ENCODE results near the gene ACAP2.

The ACAP2 gene

GRCh38 chr3:195453236-195453635, 10.4 kb upstream of the ACAP2 start:
- ATAC-seq (replicated peaks), result no peak

GRCh38 chr3:195451373-195452015, 8.7 kb upstream of the ACAP2 start:
- Mint-ChIP-seq H3K4me3 (no peak overlapping the region), H3K36me3 (ENCODE audit: insufficient read depth) (peaks cover 2% of the 10 kb centered on the region), H3K9me3 (no peaks in the 10 kb centered on the region), H3K4me1 (ENCODE audit: low read depth in 2 of 2) (no peaks in the 10 kb centered on the region), H3K27me3 (no peaks in the 10 kb centered on the region), H3K27ac (peak overlapping the region in 1 of 2 donors; percentile 78)
- DNase-seq, result no peak
- no peak for ATAC-seq (replicated peaks)

More at GRCh38 chr3:195453236-195453635, 10.4 kb upstream of the ACAP2 start:
- Mint-ChIP-seq H3K4me3 (no peak overlapping the region), H3K36me3 (ENCODE audit: insufficient read depth) (peaks cover 2% of the 10 kb centered on the region), H3K27ac (no peak overlapping the region), H3K4me1 (ENCODE audit: low read depth in 2 of 2) (peaks cover 2% of the 10 kb centered on the region in 2 donors), H3K27me3 (no peaks in the 10 kb centered on the region), H3K9me3 (no peaks in the 10 kb centered on the region)
- no peak for DNase-seq

GRCh38 chr3:195450731-195451229, 8.0 kb upstream of the ACAP2 start:
- H3K4me3 Mint-ChIP-seq, result no peak overlapping the region
- no peak for DNase-seq
- no peak for ATAC-seq (replicated peaks)
- H3K36me3 Mint-ChIP-seq (ENCODE audit: insufficient read depth), result peaks cover 2% of the 10 kb centered on the region
- H3K4me1 Mint-ChIP-seq (ENCODE audit: low read depth in 2 of 2), result peaks cover 0 to 5% of the 10 kb centered on the region in 2 donors
- peak overlapping the region in 1 of 2 donors; percentile 78 for H3K27ac Mint-ChIP-seq
- no peaks in the 10 kb centered on the region for H3K9me3 Mint-ChIP-seq
- no peaks in the 10 kb centered on the region for H3K27me3 Mint-ChIP-seq

- H3K36me3 Mint-ChIP-seq (ENCODE audit: insufficient read depth), result peaks cover 4% of the 10 kb centered on the region
- H3K9me3 Mint-ChIP-seq, result no peaks in the 10 kb centered on the region
- H3K27me3 Mint-ChIP-seq, result no peaks in the 10 kb centered on the region
- DNase-seq (no peak), ATAC-seq (replicated peaks) (no peak)
- H3K27ac Mint-ChIP-seq, result no peak overlapping the region
- H3K4me3 Mint-ChIP-seq, result no peak overlapping the region
- peaks cover 8 to 17% of the 10 kb centered on the region in 2 donors for H3K4me1 Mint-ChIP-seq (ENCODE audit: low read depth in 2 of 2)
Observed at GRCh38 chr3:195448205-195448875, 5.5 kb upstream of the ACAP2 start.

GRCh38 chr3:195447201-195447600, 4.4 kb upstream of the ACAP2 start:
- H3K36me3 Mint-ChIP-seq (ENCODE audit: insufficient read depth), result peaks cover 13% of the 10 kb centered on the region
- no peak overlapping the region for H3K27ac Mint-ChIP-seq
- ATAC-seq (replicated peaks), result no peak
- H3K27me3 Mint-ChIP-seq, result no peaks in the 10 kb centered on the region
- no peaks in the 10 kb centered on the region for H3K9me3 Mint-ChIP-seq
- DNase-seq, result no peak
- H3K4me3 Mint-ChIP-seq, result no peak overlapping the region
- peaks cover 10 to 20% of the 10 kb centered on the region in 2 donors for H3K4me1 Mint-ChIP-seq (ENCODE audit: low read depth in 2 of 2)

GRCh38 chr3:195446359-195446758, 3.5 kb upstream of the ACAP2 start:
- DNase-seq, result no peak
- Mint-ChIP-seq H3K4me3 (no peak overlapping the region), H3K36me3 (ENCODE audit: insufficient read depth) (peaks cover 19% of the 10 kb centered on the region), H3K4me1 (ENCODE audit: low read depth in 2 of 2) (peaks cover 18 to 28% of the 10 kb centered on the region in 2 donors), H3K9me3 (no peaks in the 10 kb centered on the region), H3K27ac (no peak overlapping the region), H3K27me3 (no peaks in the 10 kb centered on the region)
- ATAC-seq (replicated peaks), result no peak

GRCh38 chr3:195445885-195446284, 3.1 kb upstream of the ACAP2 start:
- DNase-seq (no peak), ATAC-seq (replicated peaks) (no peak)
- no peak overlapping the region for H3K4me3 Mint-ChIP-seq
- H3K4me1 Mint-ChIP-seq (ENCODE audit: low read depth in 2 of 2), result peaks cover 23 to 28% of the 10 kb centered on the region in 2 donors
- no peaks in the 10 kb centered on the region for H3K27me3 Mint-ChIP-seq
- H3K27ac Mint-ChIP-seq, result no peak overlapping the region
- H3K36me3 Mint-ChIP-seq (ENCODE audit: insufficient read depth), result peaks cover 22% of the 10 kb centered on the region
- no peaks in the 10 kb centered on the region for H3K9me3 Mint-ChIP-seq

GRCh38 chr3:195443391-195443989, 670 bp upstream of the ACAP2 start:
- peak overlapping the region; percentile 86 to 94 for H3K27ac Mint-ChIP-seq
- DNase-seq (no peak), ATAC-seq (replicated peaks) (no peak)
- peak overlapping the region; percentile 96 to 98 for H3K4me3 Mint-ChIP-seq
- no peaks in the 10 kb centered on the region for H3K27me3 Mint-ChIP-seq
- H3K9me3 Mint-ChIP-seq, result no peaks in the 10 kb centered on the region
- peaks cover 33 to 36% of the 10 kb centered on the region in 2 donors for H3K4me1 Mint-ChIP-seq (ENCODE audit: low read depth in 2 of 2)
- peaks cover 28% of the 10 kb centered on the region for H3K36me3 Mint-ChIP-seq (ENCODE audit: insufficient read depth)

GRCh38 chr3:195441992-195442572, 738 bp downstream of the ACAP2 start:
- H3K4me1 Mint-ChIP-seq (ENCODE audit: low read depth in 2 of 2), result peaks cover 33 to 36% of the 10 kb centered on the region in 2 donors
- H3K9me3 Mint-ChIP-seq, result no peaks in the 10 kb centered on the region
- H3K27ac Mint-ChIP-seq, result peak overlapping the region; percentile 94 to 95
- ATAC-seq (replicated peaks) (peak; percentile 9), DNase-seq (peak; percentile 21 to 36 (median 24))
- H3K4me3 Mint-ChIP-seq, result peak overlapping the region; percentile 96 to 98
- H3K27me3 Mint-ChIP-seq, result no peaks in the 10 kb centered on the region
- peaks cover 28% of the 10 kb centered on the region for H3K36me3 Mint-ChIP-seq (ENCODE audit: insufficient read depth)

GRCh38 chr3:195441476-195441991, 1.3 kb downstream of the ACAP2 start:
- DNase-seq, result no peak
- ATAC-seq (replicated peaks), result no peak
- Mint-ChIP-seq H3K4me3 (peak overlapping the region; percentile 96 to 98), H3K9me3 (no peaks in the 10 kb centered on the region), H3K27me3 (no peaks in the 10 kb centered on the region), H3K27ac (peak overlapping the region; percentile 94 to 95), H3K36me3 (ENCODE audit: insufficient read depth) (peaks cover 28% of the 10 kb centered on the region), H3K4me1 (ENCODE audit: low read depth in 2 of 2) (peaks cover 33 to 36% of the 10 kb centered on the region in 2 donors)

GRCh38 chr3:195441051-195441450, 1.8 kb downstream of the ACAP2 start:
- peaks cover 31 to 36% of the 10 kb centered on the region in 2 donors for H3K4me1 Mint-ChIP-seq (ENCODE audit: low read depth in 2 of 2)
- peak overlapping the region; percentile 96 to 98 for H3K4me3 Mint-ChIP-seq
- peak overlapping the region; percentile 94 to 95 for H3K27ac Mint-ChIP-seq
- DNase-seq (no peak), ATAC-seq (replicated peaks) (no peak)
- H3K9me3 Mint-ChIP-seq, result no peaks in the 10 kb centered on the region
- no peaks in the 10 kb centered on the region for H3K27me3 Mint-ChIP-seq
- H3K36me3 Mint-ChIP-seq (ENCODE audit: insufficient read depth), result peaks cover 28% of the 10 kb centered on the region

- Mint-ChIP-seq H3K9me3 (no peaks in the 10 kb centered on the region), H3K27me3 (no peaks in the 10 kb centered on the region), H3K36me3 (ENCODE audit: insufficient read depth) (peaks cover 28% of the 10 kb centered on the region), H3K27ac (no peak overlapping the region), H3K4me1 (ENCODE audit: low read depth in 2 of 2) (peaks cover 26 to 42% of the 10 kb centered on the region in 2 donors), H3K4me3 (peak overlapping the region; percentile 43 to 96)
- ATAC-seq (replicated peaks) (no peak), DNase-seq (no peak)
Observed at GRCh38 chr3:195440379-195440778, 2.4 kb downstream of the ACAP2 start.

- DNase-seq (no peak), ATAC-seq (replicated peaks) (no peak)
- H3K27me3 Mint-ChIP-seq, result no peaks in the 10 kb centered on the region
- no peaks in the 10 kb centered on the region for H3K9me3 Mint-ChIP-seq
- peaks cover 28 to 52% of the 10 kb centered on the region in 2 donors for H3K4me1 Mint-ChIP-seq (ENCODE audit: low read depth in 2 of 2)
- peaks cover 27% of the 10 kb centered on the region for H3K36me3 Mint-ChIP-seq (ENCODE audit: insufficient read depth)
- no peak overlapping the region for H3K4me3 Mint-ChIP-seq
- H3K27ac Mint-ChIP-seq, result no peak overlapping the region
Observed at GRCh38 chr3:195438371-195438770, 4.4 kb downstream of the ACAP2 start.

Data from effector memory CD8-positive, alpha-beta T cell (primary cell).